H1 (cell line): ENCODE measurements around the gene HACD2. TPM values are rescaled to one million over a fixed set of nuclear protein-coding genes. Genes with fewer than 3 reads are reported as not detected.

Experiments
- CTCF ChIA-PET: fragments of 300-600 bp; sonication (Branson Sonifier 250); formaldehyde crosslinking; loops from one replicate; lab custom pipeline; 2021; ENCODE audit not compliant: partially characterized antibody; lab: Charles Lee
- POLR2A ChIA-PET: fragments of 300-600 bp; sonication (Branson Sonifier 250); formaldehyde crosslinking; loops from one replicate; lab custom pipeline; 2021; ENCODE audit warnings: inconsistent platforms; ENCODE audit not compliant: partially characterized antibody; lab: Charles Lee
- DNase-seq, 2 experiments: peaks; one replicate each; pipeline versions ENCODE4 v3.0.0 to v3.0.0-alpha.2; 2010 to 2022; ENCODE audit warnings: low spot score in 2 of 2, low read depth in 1 of 2, mixed read lengths in 1 of 2
- FAIRE-seq: peaks from 2 replicates; lab custom pipeline; 2011; peaks lifted over from hg19 to GRCh38; lab: Jason Lieb, UNC
- H2AFZ ChIP-seq: 2 replicates; pipeline ENCODE4 v1.8.1; 2012; ENCODE audit warnings: low read length, inconsistent platforms
- H2AK5ac ChIP-seq: 2 replicates; pipeline ENCODE4 v1.6.1; 2013; ENCODE audit warnings: low read depth, low read length
- H2BK120ac ChIP-seq: replicated peaks from 2 replicates; pipeline ENCODE3; 2013; ENCODE audit warnings: low read depth, low read length, inconsistent platforms
- H2BK12ac ChIP-seq: 2 replicates; pipeline ENCODE4 v1.6.1; 2013; ENCODE audit warnings: low read depth, low read length
- H2BK15ac ChIP-seq: 2 replicates; pipeline ENCODE4 v1.6.1; 2013; ENCODE audit warnings: low read length
- H2BK20ac ChIP-seq: 2 replicates; pipeline ENCODE4 v1.6.1; 2013; ENCODE audit warnings: low read length
- H2BK5ac ChIP-seq: 2 replicates; pipeline ENCODE4 v1.6.1; 2013; ENCODE audit warnings: low read depth, low read length
- H3K14ac ChIP-seq: 2 replicates; pipeline ENCODE4 v1.6.1; 2013; ENCODE audit warnings: inconsistent platforms; ENCODE audit not compliant: insufficient read length
- H3K18ac ChIP-seq: 2 replicates; pipeline ENCODE4 v1.6.1; 2013; ENCODE audit warnings: low read length; ENCODE audit errors: extremely low read depth
- H3K23ac ChIP-seq: 2 replicates; pipeline ENCODE4 v1.6.1; 2013; ENCODE audit warnings: inconsistent platforms; ENCODE audit not compliant: insufficient read length
- H3K23me2 ChIP-seq: 2 replicates; pipeline ENCODE4 v1.6.1; 2013; ENCODE audit warnings: low read depth, low read length
- H3K27ac ChIP-seq: 2 replicates; pipeline ENCODE4 v1.6.1; 2011; ENCODE audit warnings: low read depth, low read length, inconsistent platforms
- H3K27me3 ChIP-seq, 4 experiments: replicated peaks in 1 of 4; 1 replicate in 1 of 4; 2 replicates in 3 of 4; pipeline versions ENCODE4 v1.6.1 to v1.8.1; 2011 to 2013; ENCODE audit warnings: low read length in 3 of 4, mild to moderate bottlenecking in 3 of 4, inconsistent platforms in 2 of 4, mixed read lengths in 2 of 4, moderate library complexity in 1 of 4; ENCODE audit not compliant: control insufficient read depth in 3 of 4, insufficient read depth in 3 of 4; ENCODE audit errors: extremely low read depth in 1 of 4
- H3K36me3 ChIP-seq, 4 experiments: 2 replicates each; pipeline versions ENCODE4 v1.6.1 to v1.8.1; 2011 to 2013; ENCODE audit warnings: mild to moderate bottlenecking in 4 of 4, low read length in 3 of 4, moderate library complexity in 2 of 4, control low read depth in 1 of 4, inconsistent platforms in 1 of 4; ENCODE audit not compliant: insufficient read depth in 4 of 4, control insufficient read depth in 2 of 4
- H3K4ac ChIP-seq: replicated peaks from 2 replicates; pipeline ENCODE3; 2013; ENCODE audit warnings: low read length, low read depth, mixed read lengths, inconsistent platforms; ENCODE audit not compliant: insufficient read length
- H3K4me1 ChIP-seq, 4 experiments: replicated peaks in 1 of 4; 1 replicate in 1 of 4; 2 replicates in 3 of 4; pipeline versions ENCODE4 v1.6.1 to v1.8.1; 2011 to 2013; ENCODE audit warnings: low read length in 3 of 4, inconsistent platforms in 2 of 4, mixed read lengths in 1 of 4; ENCODE audit not compliant: insufficient read depth in 4 of 4, control insufficient read depth in 3 of 4
- H3K4me2 ChIP-seq, 2 experiments: 2 replicates each; pipeline versions ENCODE4 v1.6.1 to v1.8.1; 2011 to 2013; ENCODE audit warnings: low read depth in 2 of 2, low read length in 2 of 2, control low read depth in 1 of 2, inconsistent platforms in 1 of 2, mild to moderate bottlenecking in 1 of 2; ENCODE audit not compliant: insufficient read depth in 1 of 2
- H3K4me3 ChIP-seq, 4 experiments: fragments of 200-600, 300-600 bp in 1 of 4; sonication (generic), shearing (Covaris generic), sonication (Bioruptor Twin) in 1 of 4; 2 replicates each; pipeline versions ENCODE4 v1.5.1 to v1.8.1; 2011 to 2016; ENCODE audit warnings: low read length in 4 of 4, low read depth in 3 of 4, control low read depth in 2 of 4, inconsistent platforms in 2 of 4, mild to moderate bottlenecking in 2 of 4, mixed read lengths in 1 of 4, moderate library complexity in 1 of 4; ENCODE audit not compliant: insufficient read depth in 2 of 4; ENCODE audit errors: extremely low read depth in 1 of 4
- H3K56ac ChIP-seq: replicated peaks from 2 replicates; pipeline ENCODE3; 2013; ENCODE audit warnings: low read depth, mild to moderate bottlenecking, mixed read lengths, low read length, inconsistent platforms; ENCODE audit not compliant: insufficient read length
- H3K79me1 ChIP-seq: 2 replicates; pipeline ENCODE4 v1.6.1; 2013; ENCODE audit warnings: low read depth, low read length, control low read depth
- H3K79me2 ChIP-seq, 2 experiments: 2 replicates each; pipeline versions ENCODE4 v1.6.1 to v1.8.1; 2012 to 2013; ENCODE audit warnings: low read length in 2 of 2, mild to moderate bottlenecking in 2 of 2, inconsistent platforms in 1 of 2; ENCODE audit not compliant: insufficient read depth in 2 of 2, control insufficient read depth in 1 of 2
- H3K9ac ChIP-seq, 4 experiments: replicated peaks in 1 of 4; 1 replicate in 1 of 4; 2 replicates in 3 of 4; pipeline versions ENCODE4 v1.6.1 to v1.8.1; 2011 to 2013; ENCODE audit warnings: low read depth in 3 of 4, low read length in 3 of 4, control low read depth in 2 of 4, mild to moderate bottlenecking in 2 of 4, moderate library complexity in 2 of 4, inconsistent platforms in 1 of 4; ENCODE audit errors: extremely low read depth in 1 of 4
- H3K9me3 ChIP-seq, 2 experiments: 2 replicates each; pipeline versions ENCODE4 v1.6.1 to v1.8.1; 2012 to 2013; ENCODE audit warnings: mild to moderate bottlenecking in 2 of 2, moderate library complexity in 2 of 2, control low read depth in 1 of 2, inconsistent platforms in 1 of 2, low read depth in 1 of 2, low read length in 1 of 2, mixed read lengths in 1 of 2; ENCODE audit not compliant: insufficient read depth in 2 of 2
- H4K20me1 ChIP-seq, 2 experiments: replicated peaks in 1 of 2; 2 replicates each; pipeline versions ENCODE3 to v1.8.1; 2011 to 2013; ENCODE audit warnings: inconsistent platforms in 2 of 2, low read length in 2 of 2, mild to moderate bottlenecking in 1 of 2; ENCODE audit not compliant: insufficient read depth in 2 of 2, control insufficient read depth in 1 of 2
- H4K5ac ChIP-seq: 2 replicates; pipeline ENCODE4 v1.6.1; 2013; ENCODE audit warnings: low read length, low read depth, mixed read lengths, inconsistent platforms; ENCODE audit not compliant: insufficient read length
- H4K8ac ChIP-seq: 2 replicates; pipeline ENCODE4 v1.8.0; 2013; ENCODE audit warnings: mild to moderate bottlenecking, moderate library complexity, low read length, inconsistent platforms; ENCODE audit not compliant: insufficient read depth; ENCODE audit errors: extremely low read depth
- H4K91ac ChIP-seq: replicated peaks from 2 replicates; pipeline ENCODE3; 2013; ENCODE audit warnings: low read length, mixed read lengths, inconsistent platforms; ENCODE audit not compliant: insufficient read length
- POU5F1 ChIP-seq: IDR thresholded peaks from 2 replicates; pipeline ENCODE4 v1.6.1; 2011; ENCODE audit warnings: low read depth, mild to moderate bottlenecking, low read length, moderate library complexity
- RNF2 ChIP-seq: fragments of 200-900, 300-1000 bp; sonication (generic); IDR thresholded peaks from 2 replicates; pipeline ENCODE4 v1.7.1; 2016; ENCODE audit warnings: borderline replicate concordance, low read depth, mild to moderate bottlenecking, antibody characterized with exemption, low read length; ENCODE audit not compliant: poor library complexity, severe bottlenecking; ENCODE audit errors: missing control alignments
- SIRT6 ChIP-seq: IDR thresholded peaks from one replicate; pipeline ENCODE4 v1.7.1; 2012; ENCODE audit warnings: low read length, inconsistent platforms
- SUZ12 ChIP-seq: fragments of 200-600 bp; sonication (generic); IDR thresholded peaks from 2 replicates; pipeline ENCODE4 v1.6.1; 2012; ENCODE audit warnings: mild to moderate bottlenecking, inconsistent platforms, low read length, moderate library complexity, mixed read lengths
- YY1 ChIP-seq: IDR thresholded peaks from 2 replicates; pipeline ENCODE4 v1.6.1; 2011; ENCODE audit warnings: low read depth, mild to moderate bottlenecking, low read length
- WGBS, 2 experiments: shearing (Covaris generic) in 1 of 2; methylation state at CpG; one replicate each; pipeline versions ENCODE4 v1.1.6 to v1.1.7; 2013 to 2015; ENCODE audit warnings: low lambda C conversion rate in 2 of 2, mixed read lengths in 2 of 2, inconsistent platforms in 1 of 2, low coverage in 1 of 2, missing lambda C conversion rate in 1 of 2; ENCODE audit not compliant: insufficient replicate concordance in 2 of 2, insufficient coverage in 1 of 2, insufficient read length in 1 of 2; ENCODE audit errors: extremely low coverage in 1 of 2, missing lambda C conversion rate in 1 of 2; 5-methylcytosine and 5-hydroxymethylcytosine counted together
- polyA plus RNA-seq, 7 experiments: library from polyadenylated mRNA; depleted of rRNA in 3 of 7; stranded (reverse) in 5 of 7; unstranded in 2 of 7; fragments of >200 nt in 5 of 7; fragments of 200-250 nt in 2 of 7; gene quantifications; 1 replicate in 5 of 7; 2 replicates in 1 of 7; 4 replicates in 1 of 7; pipeline versions ENCODE4 v1.2.1 to v1.2.3, GENCODE V29; 2011 to 2013; ENCODE audit warnings: missing spikeins in 2 of 7, mixed read lengths in 2 of 7
- total RNA-seq: library from RNA; stranded (reverse); fragmentation: NEBNext Ultra II Directional; extraction: Animal tissue kit (Norgen Biotek cat#: 25700); gene quantifications from 2 replicates; pipeline ENCODE4 v1.2.1, GENCODE V29; 2021

HACD2 gene
- total and polyA plus RNA-seq, 2 of the 8 experiments (the other 6 are each of a cell fraction or from before 2014, with no cell fraction given) = 24.9 to 31.2 TPM

- Histone ChIP-seq H4K5ac (no peak overlapping the region), H4K20me1 (no peaks in the 10 kb centered on the region), H3K27me3 (no peaks in the 10 kb centered on the region), H3K23ac (no peak overlapping the region), H3K18ac (no peak overlapping the region), H3K14ac (no peak overlapping the region), H4K91ac (no peak overlapping the region), H3K9me3 (no peaks in the 10 kb centered on the region), H3K27ac (no peak overlapping the region), H2BK20ac (no peak overlapping the region), H2AK5ac (no peak overlapping the region), H2BK15ac (no peak overlapping the region), H3K23me2 (no peaks in the 10 kb centered on the region), H3K4me2 (no peak overlapping the region), H2BK5ac (no peak overlapping the region), H3K36me3 (peaks cover 0 to 13% (median 3%) of the 10 kb centered on the region in 4 experiments; a peak in 3 of 8 replicates), H3K56ac (no peak overlapping the region), H3K79me1 (no peaks in the 10 kb centered on the region), H4K8ac (no peak overlapping the region), H2AFZ (no peak overlapping the region), H3K9ac (no peak overlapping the region), H2BK12ac (no peak overlapping the region), H3K79me2 (no peaks in the 10 kb centered on the region), H3K4me1 (no peaks in the 10 kb centered on the region), H3K4me3 (no peak overlapping the region), H3K4ac (no peak overlapping the region), H2BK120ac (no peak overlapping the region)
- TF ChIP-seq SUZ12 = no peak
- TF ChIP-seq POU5F1 = no peak
- TF ChIP-seq RNF2 = no peak
- TF ChIP-seq YY1 = no peak
- TF ChIP-seq SIRT6 = no peak
- no peak for FAIRE-seq
- ChIA-PET POLR2A (no interaction called here), CTCF (interaction anchor here (0.9 to 1.7 kb wide), 5 partner anchors 11 to 43 kb away, joined by 3 to 7 read pairs (median 3); no protein-coding TSS in a partner anchor)
- 88% methylated on average over 2 of the region's 2 CpGs; no CpG with 5 or more reads in 1 of the 2 experiments for WGBS, 2 experiments
- no peak for DNase-seq
These were observed 28.7 kb upstream of the HACD2 start for GRCh38 chr3:123613543-123613942.
